Suppressor macrophage (primary cell): Measurements from ENCODE around the gene SLC1A5.

Source experiments
- DNase-seq, 4 experiments: peaks; one replicate each; pipeline ENCODE4 v3.0.0-alpha.2; 2020 to 2022

Gene SLC1A5

GRCh38 chr19:46742926-46743480, 45.4 kb downstream of the SLC1A5 start:
- peak in 1 of 4 experiments; percentile 20 for DNase-seq

GRCh38 chr19:46741447-46741846, 46.9 kb downstream of the SLC1A5 start:
- DNase-seq, result no peak

- no peak for DNase-seq
Measured at GRCh38 chr19:46739290-46739771, 49.1 kb downstream of the SLC1A5 start.

GRCh38 chr19:46737761-46738171, 50.6 kb downstream of the SLC1A5 start:
- DNase-seq, result no peak

- no peak for DNase-seq
Measured at GRCh38 chr19:46737298-46737654, 51.1 kb downstream of the SLC1A5 start.

- no peak for DNase-seq
Measured at GRCh38 chr19:46736531-46737297, 51.7 kb downstream of the SLC1A5 start.

- peak; percentile 33 to 80 (median 54) for DNase-seq
Measured at GRCh38 chr19:46733690-46734292, 54.6 kb downstream of the SLC1A5 start.

- DNase-seq, result peak; percentile 93 to 98 (median 96)
Measured at GRCh38 chr19:46732966-46733689, 55.3 kb downstream of the SLC1A5 start.

- DNase-seq, result no peak
Measured at GRCh38 chr19:46732172-46732938, 56.0 kb downstream of the SLC1A5 start.

- DNase-seq, result peak; percentile 84 to 90 (median 90)
Measured at GRCh38 chr19:46731584-46731983, 56.8 kb downstream of the SLC1A5 start.

- peak; percentile 86 to 94 (median 92) for DNase-seq
Measured at GRCh38 chr19:46731007-46731501, 57.3 kb downstream of the SLC1A5 start.

- no peak for DNase-seq
Measured at GRCh38 chr19:46730595-46730994, 57.8 kb downstream of the SLC1A5 start.

GRCh38 chr19:46730187-46730586, 58.2 kb downstream of the SLC1A5 start:
- DNase-seq, result no peak

GRCh38 chr19:46729696-46730095, 58.7 kb downstream of the SLC1A5 start:
- no peak for DNase-seq

- peak; percentile 81 to 92 (median 86) for DNase-seq
Measured at GRCh38 chr19:46728693-46729339, 59.6 kb downstream of the SLC1A5 start.

GRCh38 chr19:46728208-46728607, 60.2 kb downstream of the SLC1A5 start:
- no peak for DNase-seq

- no peak for DNase-seq
Measured at GRCh38 chr19:46727757-46728156, 60.6 kb downstream of the SLC1A5 start.

GRCh38 chr19:46726971-46727501, 61.4 kb downstream of the SLC1A5 start:
- DNase-seq, result no peak

GRCh38 chr19:46726551-46726950, 61.8 kb downstream of the SLC1A5 start:
- no peak for DNase-seq

- no peak for DNase-seq
Measured at GRCh38 chr19:46725859-46726393, 62.5 kb downstream of the SLC1A5 start.
